HG03025 (cell line): ENCODE results near the gene MANSC1.
A peak's percentile ranks its signal among the peaks of the same experiment; 100 is the strongest.
"Not testable (repeated sequence)": the region's sequence is repeated elsewhere in the genome, so short reads cannot be mapped to it uniquely, and the experiment has no call there.

ENCODE experiments used
- ATAC-seq: cut with Tn5 transposase; IDR thresholded peaks from one replicate; pipeline ENCODE4 v1.9.1; 2021; ENCODE audit warnings: mild to moderate bottlenecking, moderate library complexity; ENCODE audit not compliant: unreplicated experiment, low FRiP score

Gene MANSC1

GRCh38 chr12:12366701-12367481 is 16.8 kb upstream of the MANSC1 start:
- ATAC-seq: no peak

- no peak for ATAC-seq
These were observed 15.9 kb upstream of the MANSC1 start for GRCh38 chr12:12365931-12366431.

- no peak for ATAC-seq
These were observed 15.4 kb upstream of the MANSC1 start for GRCh38 chr12:12365446-12365802.

- no peak for ATAC-seq
These were observed 14.9 kb upstream of the MANSC1 start for GRCh38 chr12:12364787-12365445.

GRCh38 chr12:12358528-12358927 is 8.5 kb upstream of the MANSC1 start:
- no peak for ATAC-seq

GRCh38 chr12:12357719-12358461 is 7.8 kb upstream of the MANSC1 start:
- no peak for ATAC-seq

- peak; percentile 88 for ATAC-seq
These were observed 7.1 kb upstream of the MANSC1 start, which contains the start of gene BORCS5 for GRCh38 chr12:12356896-12357718. Gene BORCS5, plus strand, starts transcription at chr12:12357078. Its CDS starts 374 bp downstream, at chr12:12357452.

- ATAC-seq: no peak
These were observed 6.4 kb upstream of the MANSC1 start for GRCh38 chr12:12356467-12356895.

- no peak for ATAC-seq
These were observed 3.8 kb upstream of the MANSC1 start for GRCh38 chr12:12353807-12354206.

- no peak for ATAC-seq
These were observed 3.2 kb upstream of the MANSC1 start for GRCh38 chr12:12353276-12353675.

- ATAC-seq: not testable (repeated sequence)
These were observed 1.6 kb upstream of the MANSC1 start for GRCh38 chr12:12351468-12352185.

GRCh38 chr12:12350868-12351463 is 924 bp upstream of the MANSC1 start:
- ATAC-seq: no peak

GRCh38 chr12:12338527-12339168 is 11.4 kb downstream of the MANSC1 start:
- ATAC-seq: no peak

- no peak for ATAC-seq
These were observed 13.5 kb downstream of the MANSC1 start for GRCh38 chr12:12336511-12336910.

GRCh38 chr12:12336049-12336411 is 14.0 kb downstream of the MANSC1 start:
- no peak for ATAC-seq

GRCh38 chr12:12334367-12335040 is 15.5 kb downstream of the MANSC1 start:
- ATAC-seq: no peak

GRCh38 chr12:12333407-12334366 is 16.4 kb downstream of the MANSC1 start:
- no peak for ATAC-seq
